Activated CD8-positive, alpha-beta memory T cell treated with anti-CD3 and anti-CD28 coated beads, Interleukin-2, amount 50 U/mL, for 48 hours (primary cell): ENCODE measurements around the gene ADGRA1.
"Not testable (repeated sequence)": the region's sequence is repeated elsewhere in the genome, so short reads cannot be mapped to it uniquely, and the experiment has no call there.

ENCODE experiments used
- DNase-seq: peaks from one replicate; pipeline ENCODE4 v3.0.0-alpha.2; 2020

ADGRA1 gene

DNA sequence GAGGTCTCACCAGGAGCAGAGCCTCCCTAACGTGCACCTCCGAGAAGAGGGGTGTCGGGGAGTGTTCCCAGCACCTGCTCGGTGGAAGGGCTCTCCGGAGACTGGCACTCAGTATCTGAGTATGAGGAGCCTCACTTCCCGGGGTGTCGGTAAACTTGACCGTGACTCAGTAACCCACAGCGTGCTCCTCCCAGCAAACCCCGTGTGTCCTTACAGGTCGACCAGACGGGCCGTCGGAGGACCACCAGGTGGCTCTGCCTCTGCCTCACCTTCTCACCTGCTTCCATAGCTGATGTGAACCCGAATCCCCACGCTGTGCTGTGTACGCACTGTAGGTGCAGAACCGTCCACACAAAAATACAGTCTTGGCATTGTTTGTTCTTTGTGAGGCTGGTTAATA, 43.3 kb downstream of the ADGRA1 start:
- DNase-seq: no peak

DNA sequence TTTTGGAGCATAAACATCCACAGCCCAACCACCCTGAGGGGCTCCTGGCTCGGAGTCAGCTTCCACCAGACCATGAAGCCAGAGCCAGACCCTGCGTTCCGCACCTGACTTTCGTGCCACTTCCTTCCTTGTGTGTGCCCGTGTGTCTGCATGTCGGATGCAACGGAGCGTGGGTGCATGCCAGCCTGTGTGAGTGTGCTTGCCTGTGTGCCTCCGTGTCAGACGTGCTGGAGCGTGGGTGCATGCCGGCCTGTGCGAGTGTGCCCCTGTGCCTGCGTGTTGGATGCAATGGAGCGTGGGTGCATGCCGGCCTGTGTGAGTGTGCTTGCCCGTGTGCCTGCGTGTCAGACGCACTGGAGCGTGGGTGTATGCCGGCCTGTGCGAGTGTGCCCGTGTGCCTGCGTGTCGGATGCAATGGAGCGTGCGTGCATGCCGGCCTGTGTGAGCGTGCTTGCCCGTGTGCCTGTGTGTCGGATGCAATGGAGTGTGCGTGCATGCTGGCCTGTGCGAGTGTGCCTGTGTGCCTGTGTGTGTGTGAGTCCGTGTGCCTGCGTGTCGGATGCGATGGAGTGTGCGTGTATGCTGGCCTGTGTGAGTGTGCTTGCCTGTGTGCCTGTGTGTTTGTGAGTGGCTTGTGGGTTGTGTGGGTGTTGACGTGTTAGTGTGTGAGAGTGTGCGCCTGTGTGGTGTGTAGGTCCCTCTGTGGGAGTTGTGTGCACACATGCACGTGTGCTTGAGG, 44.2 kb downstream of the ADGRA1 start:
- DNase-seq: no peak

DNA sequence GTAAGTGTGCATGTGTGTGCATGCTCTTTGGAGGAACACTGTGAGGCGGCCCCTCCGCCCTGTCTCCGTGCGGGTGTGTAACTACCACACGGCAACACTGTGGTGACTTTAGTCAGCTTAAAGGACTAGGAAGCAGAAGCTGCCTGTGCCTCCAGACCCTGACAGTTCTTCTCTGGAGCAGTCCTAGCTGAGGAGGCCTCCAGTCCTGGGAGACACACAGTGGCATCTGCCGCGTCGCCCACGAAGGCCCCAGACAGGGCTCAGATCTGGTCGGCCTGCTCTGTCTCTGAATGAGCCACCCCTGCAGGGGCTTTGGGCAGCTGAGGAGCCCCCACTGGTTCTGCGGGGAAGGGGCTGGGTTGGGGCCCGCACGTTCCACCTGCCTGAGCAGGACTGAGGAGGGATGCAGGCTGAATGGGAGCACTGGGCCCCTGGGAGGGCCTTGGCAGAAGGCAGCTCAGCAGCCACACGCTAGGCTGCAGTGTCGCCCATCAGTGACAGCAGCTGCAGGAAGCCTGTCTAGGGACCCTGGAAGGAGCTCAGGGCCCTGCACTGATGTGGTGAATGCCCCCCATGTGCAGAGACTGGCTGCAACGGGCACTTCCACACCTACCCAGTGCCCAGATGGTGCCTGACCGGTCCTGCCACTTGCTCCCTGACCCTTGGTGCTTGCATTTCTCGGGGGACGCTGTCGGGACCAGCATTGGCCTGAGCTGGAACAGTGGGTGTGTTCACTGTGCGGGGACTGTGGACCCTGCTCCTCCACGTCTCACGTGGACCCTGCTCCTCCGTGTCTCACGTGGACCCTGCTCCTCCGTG, 45.0 kb downstream of the ADGRA1 start:
- peak; percentile 48 for DNase-seq

DNA sequence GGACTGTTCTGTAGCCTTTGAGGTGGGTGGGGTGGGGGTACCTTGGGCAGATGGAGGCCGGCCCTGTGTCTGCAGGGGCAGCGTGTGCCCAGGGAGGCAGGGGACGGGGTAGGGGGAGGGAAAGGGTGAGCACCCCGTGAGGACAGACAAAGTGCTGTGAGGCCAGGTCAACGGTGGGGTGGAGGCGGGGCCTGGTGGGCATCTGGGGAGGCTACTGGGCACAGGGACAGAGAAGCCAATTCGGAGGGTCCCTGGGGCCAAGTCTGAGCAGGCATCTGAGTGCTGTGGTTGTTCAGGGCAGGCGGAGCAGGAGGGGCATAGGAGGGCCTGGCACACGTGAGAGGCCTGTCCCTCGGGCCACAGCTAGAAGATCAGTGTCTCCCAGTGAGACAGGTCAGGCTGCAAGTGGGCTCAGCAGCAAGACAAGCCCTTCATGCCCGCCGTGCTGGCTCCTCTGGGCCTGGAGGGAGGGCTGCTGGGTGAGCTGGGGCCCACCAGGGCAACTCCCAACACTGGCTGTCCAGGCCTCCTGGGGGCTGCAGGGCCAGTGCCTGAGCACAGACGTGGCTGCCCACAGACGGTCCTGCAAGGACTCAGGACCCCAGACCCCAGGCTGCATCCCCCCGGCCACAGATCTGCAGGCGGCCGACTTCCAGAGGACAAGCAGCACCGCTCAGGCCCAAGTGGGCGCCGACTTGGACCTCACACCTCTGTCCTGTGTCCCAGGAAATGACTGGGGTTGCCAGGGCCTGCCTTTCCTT, 45.9 kb downstream of the ADGRA1 start:
- DNase-seq: peak; percentile 48

DNA sequence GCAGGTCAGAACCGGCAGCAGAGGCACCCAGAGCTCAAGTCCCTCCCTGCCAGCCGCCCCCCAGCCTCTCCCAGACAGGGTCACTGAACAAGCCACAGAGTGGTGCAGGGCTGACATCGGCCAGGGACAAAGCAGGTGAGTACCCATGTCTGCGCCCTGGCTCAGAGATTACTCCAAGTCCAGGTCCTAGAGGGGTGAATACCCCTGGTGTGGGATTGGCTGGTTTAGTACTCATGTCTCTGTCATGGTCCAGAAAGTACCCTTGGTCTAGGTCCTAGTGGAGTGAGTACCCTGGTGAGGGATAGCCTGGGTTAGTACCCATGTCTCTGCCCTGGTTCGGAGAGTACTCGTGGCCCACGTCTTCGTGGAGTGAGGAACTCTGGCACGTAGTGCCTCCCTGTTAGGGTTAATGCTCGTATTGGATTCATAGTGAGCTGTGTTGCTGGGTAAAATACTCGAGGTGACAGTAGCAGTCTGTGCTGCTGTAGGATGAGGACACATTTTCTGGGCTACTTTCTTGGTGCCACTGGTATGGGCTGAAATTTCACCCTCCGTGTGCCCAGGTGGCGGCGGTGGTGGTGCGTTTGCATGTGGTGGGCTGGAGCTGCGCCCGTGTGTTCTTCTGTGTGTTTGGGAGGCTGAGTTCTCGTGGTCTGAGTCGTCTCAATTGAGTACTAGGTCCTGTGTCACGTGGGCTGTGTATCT, 46.8 kb downstream of the ADGRA1 start:
- DNase-seq: peak; percentile 51

DNA sequence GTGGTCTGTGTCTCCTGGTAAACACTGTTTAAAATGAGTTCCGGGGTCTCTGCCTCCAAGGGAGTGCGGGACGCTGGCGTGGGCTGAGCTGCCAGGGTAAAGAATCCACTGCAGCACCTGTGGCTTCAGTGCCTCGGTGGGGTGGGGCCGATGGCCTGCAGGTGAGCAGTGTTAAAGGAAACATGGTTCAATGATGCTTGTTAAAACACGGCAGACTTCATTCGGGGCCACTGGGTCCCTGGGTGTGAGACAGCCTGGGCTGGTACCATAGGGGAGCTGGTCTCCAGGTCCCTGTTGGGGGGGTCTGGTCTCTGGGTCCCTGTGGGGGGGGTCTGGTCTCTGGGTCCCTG, 47.4 kb downstream of the ADGRA1 start:
- DNase-seq: peak; percentile 49

DNA sequence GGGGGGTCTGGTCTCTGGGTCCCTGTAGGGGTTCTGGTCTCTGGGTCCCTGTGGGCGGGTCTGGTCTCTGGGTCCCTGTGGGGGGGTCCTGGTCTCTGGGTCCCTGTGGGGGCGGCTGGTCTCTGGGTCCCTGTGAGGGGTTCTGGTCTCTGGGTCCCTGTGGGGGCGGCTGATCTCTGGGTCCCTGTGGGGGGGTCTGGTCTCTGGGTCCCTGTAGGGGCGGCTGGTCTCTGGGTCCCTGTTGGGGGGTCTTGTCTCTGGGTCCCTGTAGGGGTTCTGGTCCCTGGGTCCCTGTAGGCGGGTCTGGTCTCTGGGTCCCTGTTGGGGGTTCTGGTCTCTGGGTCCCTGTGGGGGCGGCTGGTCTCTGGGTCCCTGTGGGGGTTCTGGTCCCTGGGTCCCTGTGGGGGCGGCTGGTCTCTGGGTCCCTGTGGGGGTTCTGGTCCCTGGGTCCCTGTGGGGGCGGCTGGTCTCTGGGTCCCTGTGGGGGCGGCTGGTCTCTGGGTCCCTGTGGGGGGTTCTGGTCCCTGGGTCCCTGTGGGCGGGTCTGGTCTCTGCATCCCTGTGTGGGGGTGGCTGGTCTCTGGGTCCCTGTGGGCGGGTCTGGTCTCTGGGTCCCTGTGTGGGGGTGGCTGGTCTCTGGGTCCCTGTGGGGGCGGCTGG, 49.9 kb downstream of the ADGRA1 start:
- DNase-seq: peak; percentile 47

DNA sequence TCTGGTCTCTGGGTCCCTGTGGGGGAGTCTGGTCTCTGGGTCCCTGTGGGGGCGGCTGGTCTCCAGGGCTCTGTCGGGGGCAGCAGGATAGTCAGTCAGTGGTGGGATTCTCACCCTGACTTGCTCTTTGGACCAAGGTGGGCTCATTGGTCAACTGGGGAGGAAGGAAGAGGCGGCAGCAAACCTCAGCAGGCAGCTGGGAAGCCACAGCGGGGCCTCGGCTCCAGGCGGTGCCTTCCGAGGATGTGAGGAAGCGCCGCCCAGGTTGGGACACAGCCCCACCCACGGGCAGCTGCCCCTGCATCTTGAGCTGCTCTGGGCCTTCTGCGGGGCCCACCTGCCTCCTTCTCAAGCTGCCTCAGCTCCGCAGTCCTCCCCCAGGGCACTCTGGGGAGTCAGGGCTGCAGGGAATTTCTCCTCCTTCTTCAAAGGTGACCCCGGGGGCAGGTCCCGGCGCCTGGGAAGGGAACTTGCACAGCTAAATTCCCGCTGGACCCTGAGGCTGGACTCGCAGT, 51.9 kb downstream of the ADGRA1 start:
- DNase-seq: peak; percentile 55

GRCh38 chr10:133140417-133141143, 52.9 kb downstream of the ADGRA1 start:
- peak; percentile 34 for DNase-seq

DNA sequence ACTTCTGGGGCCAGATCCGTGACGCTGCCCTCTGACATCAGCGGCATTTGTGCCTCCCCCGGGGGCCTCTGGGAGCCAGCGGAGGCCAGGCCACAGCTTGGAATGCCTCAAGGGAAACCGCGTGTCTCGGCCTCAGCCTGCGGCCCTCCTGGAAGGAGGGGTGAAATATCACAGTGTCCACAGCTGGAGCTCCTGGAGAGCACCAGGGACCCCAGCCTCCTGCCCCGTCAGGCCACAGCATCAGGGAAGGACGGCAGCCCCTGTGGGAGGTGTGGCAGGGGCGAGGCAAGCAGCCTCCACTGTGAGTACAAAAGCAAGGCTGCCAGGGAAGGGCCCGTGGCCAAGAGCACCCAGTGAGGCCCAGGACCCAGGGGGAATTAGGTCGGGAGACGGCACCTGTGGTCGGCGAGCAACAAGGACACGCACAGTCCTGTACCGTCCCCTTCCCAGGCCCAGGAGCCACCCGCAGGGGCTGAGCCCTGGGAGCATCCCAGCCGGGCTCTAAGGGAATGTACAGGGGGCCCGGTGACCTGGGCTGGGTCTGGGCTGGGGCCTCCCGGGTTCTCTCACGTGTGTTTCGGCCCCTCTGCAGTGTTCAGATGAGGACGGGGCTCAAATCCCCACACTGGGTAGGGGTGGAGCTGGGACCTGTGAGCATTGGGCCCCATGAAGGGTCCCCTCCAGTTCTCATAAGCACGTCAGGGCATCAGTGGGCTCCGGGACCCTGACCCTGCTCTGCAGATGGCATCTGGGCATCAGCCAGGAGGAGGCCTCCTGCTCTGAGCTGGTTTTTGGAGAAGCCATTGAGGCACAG, 53.6 kb downstream of the ADGRA1 start:
- DNase-seq: peak; percentile 41

GRCh38 chr10:133141958-133142340, 54.2 kb downstream of the ADGRA1 start:
- peak; percentile 41 for DNase-seq

DNA sequence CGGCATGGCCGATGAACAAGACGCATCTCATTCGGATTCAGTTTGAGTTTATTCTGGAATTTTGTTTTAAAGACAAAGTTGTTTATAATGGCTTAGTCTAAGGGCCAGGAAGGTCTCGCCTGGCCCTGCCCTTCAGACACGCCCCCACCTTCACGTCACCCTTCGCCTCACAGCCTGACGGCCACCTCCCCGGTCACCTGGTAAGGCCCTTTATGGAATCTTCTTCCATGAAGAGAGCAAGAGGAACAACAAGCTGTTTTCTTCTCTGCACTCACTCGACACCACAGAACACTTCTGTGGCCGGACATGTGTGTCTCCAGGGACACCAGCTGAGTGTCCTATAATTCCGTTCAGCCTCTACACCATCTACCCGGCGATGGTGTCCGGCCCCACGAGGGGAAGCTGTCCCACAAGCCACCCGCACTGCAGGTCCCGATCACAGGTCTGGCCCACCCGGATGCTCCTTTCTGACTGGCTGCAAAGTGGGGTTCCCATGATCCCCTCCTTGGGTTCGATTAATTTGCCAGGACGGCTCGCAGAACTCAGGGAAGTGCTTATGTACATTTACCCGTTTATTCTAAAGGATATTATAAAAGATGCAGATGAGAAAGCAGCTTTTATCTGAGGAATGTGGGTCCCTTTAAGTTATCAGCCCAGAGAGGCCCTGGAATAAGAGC, 54.9 kb downstream of the ADGRA1 start:
- no peak for DNase-seq

DNA sequence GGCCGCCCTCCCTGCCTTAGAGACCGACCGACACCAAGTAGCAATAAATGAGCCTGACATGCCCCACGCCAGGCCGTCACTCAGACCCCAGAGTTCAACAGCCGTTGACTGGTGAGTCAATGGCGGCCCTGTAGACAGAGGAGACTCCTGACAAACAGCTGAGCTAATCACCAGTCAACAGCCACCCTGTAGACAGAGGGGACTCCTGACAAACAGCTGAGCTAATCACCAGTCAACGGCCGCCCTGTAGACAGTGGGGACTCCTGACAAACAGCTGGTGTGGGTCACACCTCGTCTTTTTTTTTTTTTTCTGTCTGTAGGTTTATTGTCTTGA, 55.4 kb downstream of the ADGRA1 start:
- DNase-seq: no peak

DNA sequence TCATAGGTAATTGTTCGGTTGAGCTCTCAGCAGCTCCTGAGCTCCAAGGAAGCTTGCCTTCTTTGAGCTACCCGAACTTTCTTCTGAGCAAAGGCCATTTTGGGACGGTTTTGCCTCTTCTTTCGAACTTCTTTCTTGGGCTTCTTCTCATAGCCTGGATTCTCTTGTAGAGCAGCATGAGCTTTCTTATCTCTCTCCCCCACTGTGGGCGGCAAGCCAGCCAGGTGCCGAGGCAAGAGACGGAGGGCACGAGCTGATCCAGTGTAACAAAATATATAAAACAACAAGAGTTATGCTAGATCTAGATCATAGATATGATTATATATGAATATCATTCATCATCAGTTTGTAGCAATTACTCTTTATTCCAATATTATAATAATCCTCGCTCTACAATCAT, 55.8 kb downstream of the ADGRA1 start:
- peak; percentile 44 for DNase-seq

DNA sequence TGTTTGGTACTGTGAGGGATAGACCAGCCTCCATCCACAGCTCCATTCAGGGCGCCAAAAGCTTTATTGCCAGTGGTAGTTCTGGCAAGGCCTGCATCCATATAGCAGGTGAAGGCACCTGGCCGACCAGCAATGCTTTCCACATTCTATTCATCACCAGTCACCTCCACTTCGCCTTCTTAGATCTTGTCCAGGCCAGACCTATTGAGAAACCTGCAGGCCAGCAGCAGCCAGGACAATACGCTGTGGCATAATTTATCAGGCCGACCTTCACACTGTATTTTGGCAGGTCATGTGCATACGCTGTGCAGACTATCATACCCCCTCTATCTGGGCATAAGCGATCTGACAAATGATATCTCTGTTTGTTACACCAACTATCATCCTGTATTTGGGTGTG, 57.0 kb downstream of the ADGRA1 start:
- DNase-seq: peak; percentile 20

- DNase-seq: no peak
Measured at GRCh38 chr10:133150226-133150625, 62.5 kb downstream of the ADGRA1 start.

- no peak for DNase-seq
Measured at GRCh38 chr10:133150656-133151055, 62.9 kb downstream of the ADGRA1 start.

DNA sequence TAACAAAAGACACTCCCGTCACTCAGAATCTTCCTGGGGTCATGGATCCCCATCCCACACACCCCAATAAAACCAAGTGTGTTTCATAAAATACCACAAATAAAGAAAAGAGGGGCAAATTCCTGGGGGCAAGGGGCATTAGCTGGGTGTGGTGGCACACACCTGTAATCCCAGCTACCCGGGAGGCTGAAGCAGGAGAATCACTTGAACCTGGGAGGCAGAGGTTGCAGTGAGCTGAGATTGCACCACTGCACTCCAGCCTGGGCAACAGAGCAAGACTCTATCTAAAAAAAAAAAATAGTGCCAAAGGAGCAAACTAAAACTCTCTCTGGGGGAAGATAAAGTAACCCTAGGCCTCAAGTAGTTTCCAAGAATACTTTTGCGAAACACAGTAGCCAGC, 63.3 kb downstream of the ADGRA1 start:
- DNase-seq: not testable (repeated sequence)

- no peak for DNase-seq
Measured at GRCh38 chr10:133151543-133151972, 63.8 kb downstream of the ADGRA1 start.

DNA sequence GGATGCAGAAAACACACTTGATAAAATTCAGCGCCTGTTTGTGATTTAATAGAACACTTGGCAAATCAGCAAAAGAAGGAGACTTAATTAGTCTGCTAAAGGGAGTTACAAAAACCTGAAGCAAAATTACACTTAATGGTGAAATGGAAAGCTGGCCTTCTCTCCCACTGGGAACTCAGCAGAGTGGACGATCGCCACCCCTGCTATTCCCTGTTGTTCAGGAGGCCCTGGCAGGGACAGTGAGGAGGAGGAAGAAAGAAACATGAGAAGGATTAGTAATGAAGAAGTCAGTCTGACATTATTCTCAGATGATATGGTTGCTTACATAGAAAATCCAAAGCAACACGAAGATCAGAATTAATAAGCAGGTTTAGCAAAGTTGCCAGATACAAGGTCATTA, 66.7 kb downstream of the ADGRA1 start:
- DNase-seq: no peak
